ENCODE data around the gene SLC35F3. TPM values are rescaled to one million over a fixed set of nuclear protein-coding genes. Genes with fewer than 3 reads are reported as not detected.

Gene SLC35F3
- total RNA-seq, 1 experiment from 2014 or later: 22.7 TPM

DNA sequence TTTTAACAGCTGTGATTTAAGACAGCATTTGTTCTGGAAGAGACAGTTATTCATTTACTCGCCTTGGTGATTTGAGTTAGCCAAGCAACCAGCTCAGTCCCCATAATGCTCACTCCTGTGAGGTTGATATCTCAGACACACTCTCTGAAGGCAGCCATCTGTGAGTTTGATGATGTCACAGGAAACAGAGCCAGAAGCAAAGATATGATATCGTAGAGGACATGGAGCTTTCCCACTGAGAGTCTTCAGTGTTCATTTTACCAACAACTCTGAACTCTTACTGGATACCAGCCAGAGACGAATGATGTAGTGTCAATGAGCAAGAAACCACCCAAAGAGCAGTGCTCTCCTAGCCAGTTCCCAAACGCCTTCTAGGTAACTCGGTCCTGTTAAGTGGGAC lies 219.4 kb downstream of the SLC35F3 start:
- TF ChIP-seq EZH2 (IDR thresholded peaks at IDR 0.05; ENCODE audit: borderline replicate concordance, low read depth, low read length, poor library complexity, severe bottlenecking): no peak
- TF ChIP-seq, protein P1, sequence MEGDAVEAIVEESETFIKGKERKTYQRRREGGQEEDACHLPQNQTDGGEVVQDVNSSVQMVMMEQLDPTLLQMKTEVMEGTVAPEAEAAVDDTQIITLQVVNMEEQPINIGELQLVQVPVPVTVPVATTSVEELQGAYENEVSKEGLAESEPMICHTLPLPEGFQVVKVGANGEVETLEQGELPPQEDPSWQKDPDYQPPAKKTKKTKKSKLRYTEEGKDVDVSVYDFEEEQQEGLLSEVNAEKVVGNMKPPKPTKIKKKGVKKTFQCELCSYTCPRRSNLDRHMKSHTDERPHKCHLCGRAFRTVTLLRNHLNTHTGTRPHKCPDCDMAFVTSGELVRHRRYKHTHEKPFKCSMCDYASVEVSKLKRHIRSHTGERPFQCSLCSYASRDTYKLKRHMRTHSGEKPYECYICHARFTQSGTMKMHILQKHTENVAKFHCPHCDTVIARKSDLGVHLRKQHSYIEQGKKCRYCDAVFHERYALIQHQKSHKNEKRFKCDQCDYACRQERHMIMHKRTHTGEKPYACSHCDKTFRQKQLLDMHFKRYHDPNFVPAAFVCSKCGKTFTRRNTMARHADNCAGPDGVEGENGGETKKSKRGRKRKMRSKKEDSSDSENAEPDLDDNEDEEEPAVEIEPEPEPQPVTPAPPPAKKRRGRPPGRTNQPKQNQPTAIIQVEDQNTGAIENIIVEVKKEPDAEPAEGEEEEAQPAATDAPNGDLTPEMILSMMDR (conservative IDR thresholded peaks at IDR 0.05; ENCODE audit: low read depth, low read length): no peak
- Histone ChIP-seq H3K27ac (ENCODE audit: low read depth, low read length, poor library complexity, severe bottlenecking) (no peak overlapping the region), H3K4me1 (ENCODE audit: insufficient read depth, low read length, poor library complexity, severe bottlenecking) (peaks cover 5% of the 10 kb centered on the region), H3K4me3 (ENCODE audit: low read depth, low read length, poor library complexity, severe bottlenecking) (no peak overlapping the region), H3K36me3 (ENCODE audit: insufficient read depth, low read length, poor library complexity, severe bottlenecking) (no peaks in the 10 kb centered on the region), H3K9me3 (ENCODE audit: low read depth, low read length, poor library complexity, severe bottlenecking) (no peaks in the 10 kb centered on the region), H3K27me3 (replicated peaks; ENCODE audit: insufficient read depth, low read depth, low read length, poor library complexity) (no peaks in the 10 kb centered on the region)
- CTCF ChIA-PET: interaction anchor here (2.1 kb wide), 1 partner anchor 186 kb away, joined by 11 read pairs; no protein-coding TSS in a partner anchor
- no TSS peak for BruUV-seq (replicated peaks)
- intact Hi-C loops (cut with micrococcal nuclease; ENCODE audit: unreplicated experiment): no loop called here
- DNase-seq (ENCODE audit: low spot score): no peak
- POLR2A ChIA-PET (ENCODE audit: low non-redundant PET): no interaction called here

DNA sequence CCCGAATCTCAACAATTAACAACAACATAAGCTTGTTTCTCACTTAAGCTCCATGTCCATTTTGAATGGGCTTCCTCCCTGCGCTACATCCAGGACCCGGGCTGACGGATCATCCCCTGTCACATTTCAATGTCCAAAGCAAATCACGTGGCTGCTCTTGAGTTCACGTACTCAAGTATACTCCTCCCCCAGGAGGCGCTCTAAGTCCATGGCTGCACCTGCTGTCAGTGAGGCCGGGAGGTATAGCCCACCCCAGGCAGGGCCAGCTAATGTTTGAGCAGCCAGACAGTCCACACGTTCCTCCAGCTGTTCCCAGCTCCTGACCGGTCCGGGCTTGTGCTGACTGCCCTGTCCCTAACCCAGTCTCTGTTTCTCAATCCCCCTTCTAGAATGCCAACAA lies 220.8 kb downstream of the SLC35F3 start:
- H3K4me3 ChIP-seq (ENCODE audit: low read depth, low read length, poor library complexity, severe bottlenecking): no peak overlapping the region
- BruUV-seq (replicated peaks): no TSS peak
- H3K36me3 ChIP-seq (ENCODE audit: insufficient read depth, low read length, poor library complexity, severe bottlenecking): no peaks in the 10 kb centered on the region
- ChIA-PET POLR2A (ENCODE audit: low non-redundant PET) (interaction anchor here (0.6 kb wide), 1 partner anchor 23 kb away, joined by 3 read pairs; no protein-coding TSS in a partner anchor), CTCF (interaction anchor here (0.5 to 2.1 kb wide), 4 partner anchors 50 to 692 kb away, joined by 3 to 11 read pairs (median 4); no protein-coding TSS in a partner anchor)
- no peaks in the 10 kb centered on the region for H3K9me3 ChIP-seq (ENCODE audit: low read depth, low read length, poor library complexity, severe bottlenecking)
- no peaks in the 10 kb centered on the region for H3K4me1 ChIP-seq (ENCODE audit: insufficient read depth, low read length, poor library complexity, severe bottlenecking)
- peak; percentile 67 for DNase-seq (ENCODE audit: low spot score)
- intact Hi-C loops (cut with micrococcal nuclease; ENCODE audit: unreplicated experiment): loop anchor here (5.0 kb wide), 1 partner anchor 202 kb away; no protein-coding TSS in a partner anchor
- TF ChIP-seq, protein P1 (conservative IDR thresholded peaks at IDR 0.05; ENCODE audit: low read depth, low read length): peak; percentile 64
- TF ChIP-seq EZH2 (IDR thresholded peaks at IDR 0.05; ENCODE audit: borderline replicate concordance, low read depth, low read length, poor library complexity, severe bottlenecking): no peak
- no peak overlapping the region for H3K27ac ChIP-seq (ENCODE audit: low read depth, low read length, poor library complexity, severe bottlenecking)
- H3K27me3 ChIP-seq (replicated peaks; ENCODE audit: insufficient read depth, low read depth, low read length, poor library complexity): no peaks in the 10 kb centered on the region

DNA sequence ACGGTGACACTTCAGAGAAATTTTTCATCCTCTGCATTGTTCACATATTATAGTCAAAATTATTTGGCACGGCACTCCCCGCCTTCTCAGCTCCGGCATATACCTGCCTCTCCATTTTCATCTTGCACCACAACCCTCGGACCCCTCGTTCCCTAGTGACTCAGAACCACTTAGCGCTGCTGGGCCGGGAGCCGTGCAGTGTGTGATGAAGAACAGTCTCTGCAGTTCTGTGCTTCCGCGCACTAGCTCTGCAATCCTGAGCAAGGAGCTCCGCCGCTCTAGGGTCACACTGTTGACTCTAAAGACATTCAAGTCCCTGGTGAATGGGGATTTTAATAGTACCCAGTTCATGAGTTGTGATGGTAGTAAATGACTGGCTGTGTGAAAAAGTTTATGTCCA lies 221.2 kb downstream of the SLC35F3 start:
- DNase-seq (ENCODE audit: low spot score): no peak
- POLR2A ChIA-PET (ENCODE audit: low non-redundant PET): no interaction called here
- no peaks in the 10 kb centered on the region for H3K27me3 ChIP-seq (replicated peaks; ENCODE audit: insufficient read depth, low read depth, low read length, poor library complexity)
- H3K9me3 ChIP-seq (ENCODE audit: low read depth, low read length, poor library complexity, severe bottlenecking): no peaks in the 10 kb centered on the region
- CTCF ChIA-PET: interaction anchor here (0.5 to 2.1 kb wide), 4 partner anchors 50 to 692 kb away, joined by 3 to 11 read pairs (median 4); no protein-coding TSS in a partner anchor
- no peak overlapping the region for H3K27ac ChIP-seq (ENCODE audit: low read depth, low read length, poor library complexity, severe bottlenecking)
- TF ChIP-seq, protein P1 (conservative IDR thresholded peaks at IDR 0.05; ENCODE audit: low read depth, low read length): no peak
- no peak for TF ChIP-seq EZH2 (IDR thresholded peaks at IDR 0.05; ENCODE audit: borderline replicate concordance, low read depth, low read length, poor library complexity, severe bottlenecking)
- BruUV-seq (replicated peaks): no TSS peak
- no peak overlapping the region for H3K4me3 ChIP-seq (ENCODE audit: low read depth, low read length, poor library complexity, severe bottlenecking)
- no peaks in the 10 kb centered on the region for H3K36me3 ChIP-seq (ENCODE audit: insufficient read depth, low read length, poor library complexity, severe bottlenecking)
- no peaks in the 10 kb centered on the region for H3K4me1 ChIP-seq (ENCODE audit: insufficient read depth, low read length, poor library complexity, severe bottlenecking)
- intact Hi-C loops (cut with micrococcal nuclease; ENCODE audit: unreplicated experiment): loop anchor here (5.0 kb wide), 1 partner anchor 202 kb away; no protein-coding TSS in a partner anchor
